ENCODE data around the gene EIF5. TPM values are rescaled to one million over a fixed set of nuclear protein-coding genes. Genes with fewer than 3 reads are reported as not detected.

The EIF5 gene
- total RNA-seq, 1 donor from 2014 or later, result 274 TPM

DNA sequence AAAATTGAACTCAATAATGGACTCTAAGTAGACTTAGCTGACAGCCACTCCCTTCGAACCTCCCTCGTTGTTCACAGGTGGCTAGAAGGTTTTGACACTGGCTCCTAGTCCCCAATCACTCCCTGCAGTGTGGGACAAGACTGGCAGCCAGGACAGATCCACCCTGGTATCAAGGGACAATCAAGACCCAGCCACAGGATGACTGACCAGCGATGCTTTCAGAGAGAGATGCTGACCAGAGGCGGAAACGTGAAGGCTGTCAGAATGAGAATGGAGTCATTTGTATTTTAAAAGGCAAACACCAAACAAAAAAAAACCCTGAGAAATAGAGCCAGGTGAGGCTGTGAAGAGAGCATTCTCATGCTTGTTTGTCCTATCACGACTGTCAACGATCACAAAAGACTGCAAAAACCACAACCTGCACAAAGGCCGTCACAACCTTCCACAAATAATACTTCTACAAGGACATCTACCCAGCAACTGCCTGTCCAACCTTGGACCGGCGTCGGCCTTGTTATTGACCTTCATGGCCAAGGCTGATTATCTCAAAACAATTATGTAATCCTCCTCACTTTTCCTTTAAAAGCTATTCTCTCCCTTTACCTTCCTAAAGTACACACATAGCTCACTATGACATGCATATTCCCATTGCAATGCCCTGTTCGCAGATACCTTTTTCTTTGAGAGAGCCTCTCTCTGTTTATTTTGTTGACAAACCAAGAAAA, 13.2 kb downstream of the EIF5 start:
- no peak for DNase-seq
- H3K9me3 Mint-ChIP-seq, result no peaks in the 10 kb centered on the region
- intact Hi-C loops (cut with micrococcal nuclease), result no loop called here
- CTCF ChIA-PET, result no interaction called here
- H3K36me3 Mint-ChIP-seq (ENCODE audit: low read depth), result peaks cover 31% of the 10 kb centered on the region
- no peak for TF ChIP-seq CTCF (IDR thresholded peaks at IDR 0.05)
- no peaks in the 10 kb centered on the region for H3K4me1 Mint-ChIP-seq
- no peak for ATAC-seq (ENCODE audit: low read depth)
- POLR2A ChIA-PET, result interaction anchor here (3.2 kb wide), 1 partner anchor 12 kb away, joined by 27 read pairs; the partner anchor contains the start of gene EIF5
- no peaks in the 10 kb centered on the region for H3K27me3 Mint-ChIP-seq
- no peak overlapping the region for H3K4me3 Mint-ChIP-seq
- H3K27ac Mint-ChIP-seq, result peak overlapping the region; percentile 53

- Mint-ChIP-seq H3K27ac (no peak overlapping the region), H3K27me3 (no peaks in the 10 kb centered on the region), H3K36me3 (ENCODE audit: low read depth) (peaks cover 24% of the 10 kb centered on the region), H3K9me3 (no peaks in the 10 kb centered on the region), H3K4me3 (no peak overlapping the region), H3K4me1 (no peaks in the 10 kb centered on the region)
- intact Hi-C loops (cut with micrococcal nuclease), result no loop called here
- no peak for TF ChIP-seq CTCF (IDR thresholded peaks at IDR 0.05)
- CTCF ChIA-PET, result no interaction called here
- ATAC-seq (ENCODE audit: low read depth), result no peak
- POLR2A ChIA-PET, result no interaction called here
- DNase-seq, result no peak
Measured at GRCh38 chr14:103348154-103348553, 14.1 kb downstream of the EIF5 start.

DNA sequence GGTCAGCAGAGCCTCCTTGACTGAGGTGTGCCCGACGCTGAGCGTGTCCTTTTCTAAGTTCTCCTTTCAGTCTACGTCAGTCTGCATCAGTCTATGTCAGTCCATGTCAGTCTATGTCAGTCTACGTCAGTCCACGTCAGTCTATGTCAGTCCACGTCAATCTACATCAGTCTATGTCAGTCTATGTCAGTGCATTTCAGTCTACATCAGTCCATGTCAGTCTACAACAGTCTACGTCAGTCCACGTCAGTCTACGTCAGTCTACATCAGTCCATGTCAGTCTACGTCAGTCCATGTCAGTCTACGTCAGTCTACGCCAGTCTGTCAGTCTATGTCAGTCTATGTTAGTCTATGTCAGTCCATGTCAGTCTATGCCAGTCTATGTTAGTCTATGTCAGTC, 15.9 kb downstream of the EIF5 start:
- no peak overlapping the region for H3K27ac Mint-ChIP-seq
- H3K36me3 Mint-ChIP-seq (ENCODE audit: low read depth), result peaks cover 5% of the 10 kb centered on the region
- ATAC-seq (ENCODE audit: low read depth), result no peak
- intact Hi-C loops (cut with micrococcal nuclease), result no loop called here
- CTCF ChIA-PET, result no interaction called here
- POLR2A ChIA-PET, result no interaction called here
- no peaks in the 10 kb centered on the region for H3K4me1 Mint-ChIP-seq
- no peak for DNase-seq
- peaks cover 4% of the 10 kb centered on the region for H3K27me3 Mint-ChIP-seq
- H3K4me3 Mint-ChIP-seq, result no peak overlapping the region
- no peak for TF ChIP-seq CTCF (IDR thresholded peaks at IDR 0.05)
- no peaks in the 10 kb centered on the region for H3K9me3 Mint-ChIP-seq

GRCh38 chr14:103353362-103353761, 19.3 kb downstream of the EIF5 start:
- DNase-seq (no peak), ATAC-seq (ENCODE audit: low read depth) (no peak)
- no peaks in the 10 kb centered on the region for H3K36me3 Mint-ChIP-seq (ENCODE audit: low read depth)
- H3K27ac Mint-ChIP-seq, result no peak overlapping the region
- intact Hi-C loops (cut with micrococcal nuclease), result no loop called here
- ChIA-PET CTCF (no interaction called here), POLR2A (no interaction called here)
- peaks cover 3% of the 10 kb centered on the region for H3K4me1 Mint-ChIP-seq
- peaks cover 7% of the 10 kb centered on the region for H3K27me3 Mint-ChIP-seq
- H3K9me3 Mint-ChIP-seq, result no peaks in the 10 kb centered on the region
- no peak for TF ChIP-seq CTCF (IDR thresholded peaks at IDR 0.05)
- H3K4me3 Mint-ChIP-seq, result no peak overlapping the region

- POLR2A ChIA-PET, result no interaction called here
- DNase-seq (no peak), ATAC-seq (ENCODE audit: low read depth) (no peak)
- Mint-ChIP-seq H3K9me3 (no peaks in the 10 kb centered on the region), H3K27me3 (peaks cover 7% of the 10 kb centered on the region), H3K4me1 (peaks cover 3% of the 10 kb centered on the region), H3K4me3 (no peak overlapping the region), H3K36me3 (ENCODE audit: low read depth) (no peaks in the 10 kb centered on the region), H3K27ac (no peak overlapping the region)
- intact Hi-C loops (cut with micrococcal nuclease), result no loop called here
- no peak for TF ChIP-seq CTCF (IDR thresholded peaks at IDR 0.05)
- CTCF ChIA-PET, result no interaction called here
Measured at GRCh38 chr14:103354141-103354540, 20.1 kb downstream of the EIF5 start.
